ENCODE results near the gene PLCH1. TPM values are rescaled to one million over a fixed set of nuclear protein-coding genes. Genes with fewer than 3 reads are reported as not detected.

PLCH1 gene
- total RNA-seq, 4 donors from 2014 or later = 0.29 to 12.0 (median 0.58) TPM

GRCh38 chr3:155465664-155466063, 279.2 kb downstream of the PLCH1 start:
- TF ChIP-seq POLR2A (IDR thresholded peaks at IDR 0.05) (no peak), CTCF (IDR thresholded peaks at IDR 0.05) (no peak)
- H3K36me3 ChIP-seq = no peaks in the 10 kb centered on the region
- H3K9me3 ChIP-seq = no peaks in the 10 kb centered on the region
- H3K4me3 ChIP-seq = no peak overlapping the region
- H3K27ac ChIP-seq = no peak overlapping the region
- no peak for DNase-seq
- no peaks in the 10 kb centered on the region for H3K27me3 ChIP-seq
- intact Hi-C loops (cut with DNase I; ENCODE audit: low total_unique reads) = no loop called here
- H3K4me1 ChIP-seq = no peaks in the 10 kb centered on the region

GRCh38 chr3:155462672-155463071, 282.2 kb downstream of the PLCH1 start:
- Histone ChIP-seq H3K36me3 (no peaks in the 10 kb centered on the region), H3K27me3 (no peaks in the 10 kb centered on the region), H3K4me1 (no peaks in the 10 kb centered on the region), H3K4me3 (no peak overlapping the region), H3K27ac (no peak overlapping the region), H3K9me3 (no peaks in the 10 kb centered on the region)
- no peak for DNase-seq
- TF ChIP-seq CTCF (IDR thresholded peaks at IDR 0.05) (no peak), POLR2A (IDR thresholded peaks at IDR 0.05) (no peak)
- intact Hi-C loops (cut with DNase I; ENCODE audit: low total_unique reads) = no loop called here

GRCh38 chr3:155457591-155457990, 287.3 kb downstream of the PLCH1 start:
- TF ChIP-seq CTCF (IDR thresholded peaks at IDR 0.05) = no peak

GRCh38 chr3:155455765-155456164, 289.1 kb downstream of the PLCH1 start:
- H3K27ac ChIP-seq = no peak overlapping the region
- DNase-seq = no peak
- no peak overlapping the region for H3K4me3 ChIP-seq
- H3K4me1 ChIP-seq = no peaks in the 10 kb centered on the region
- H3K36me3 ChIP-seq = no peaks in the 10 kb centered on the region
- no peaks in the 10 kb centered on the region for H3K27me3 ChIP-seq
- H3K9me3 ChIP-seq = no peaks in the 10 kb centered on the region
- intact Hi-C loops (cut with DNase I; ENCODE audit: low total_unique reads) = no loop called here
- TF ChIP-seq CTCF (IDR thresholded peaks at IDR 0.05) (no peak), POLR2A (IDR thresholded peaks at IDR 0.05) (no peak)

More at GRCh38 chr3:155457591-155457990, 287.3 kb downstream of the PLCH1 start:
- Histone ChIP-seq H3K4me3 (no peak overlapping the region), H3K4me1 (no peaks in the 10 kb centered on the region), H3K36me3 (no peaks in the 10 kb centered on the region), H3K27ac (no peak overlapping the region), H3K9me3 (no peaks in the 10 kb centered on the region), H3K27me3 (no peaks in the 10 kb centered on the region)
- intact Hi-C loops (cut with DNase I; ENCODE audit: low total_unique reads) = no loop called here
- DNase-seq = no peak

GRCh38 chr3:155453512-155453911, 291.4 kb downstream of the PLCH1 start:
- intact Hi-C loops (cut with DNase I; ENCODE audit: low total_unique reads) = no loop called here
- Histone ChIP-seq H3K27me3 (no peaks in the 10 kb centered on the region), H3K36me3 (no peaks in the 10 kb centered on the region), H3K27ac (no peak overlapping the region), H3K4me1 (no peaks in the 10 kb centered on the region), H3K9me3 (no peaks in the 10 kb centered on the region), H3K4me3 (no peak overlapping the region)
- TF ChIP-seq POLR2A (IDR thresholded peaks at IDR 0.05) = no peak
- TF ChIP-seq CTCF (IDR thresholded peaks at IDR 0.05) = no peak
- no peak for DNase-seq

All from uterus (tissue), 4 donors.